Tibial nerve (tissue), 3 donors: ENCODE results near the gene H3-3A.

ENCODE experiments used
- CTCF ChIP-seq, 5 experiments: fragments of 200-600 bp in 3 of 5; fragments of 450-650 bp in 2 of 5; sonication (generic) in 3 of 5; IDR thresholded peaks; one replicate each; pipeline ENCODE4 v1.5.1; 2016 to 2019; ENCODE audit warnings: antibody characterized with exemption in 5 of 5, mild to moderate bottlenecking in 3 of 5, moderate library complexity in 2 of 5
- POLR2A ChIP-seq, 2 donors: fragments of 450-650 bp; IDR thresholded peaks; one replicate each; pipeline ENCODE4 v1.6.1; 2017; ENCODE audit warnings: antibody characterized with exemption in 2 of 2, mild to moderate bottlenecking in 2 of 2, moderate library complexity in 2 of 2

- TF ChIP-seq CTCF (IDR thresholded peaks at IDR 0.05) = no peak
- no peak for TF ChIP-seq POLR2A (IDR thresholded peaks at IDR 0.05)
Observed at GRCh38 chr1:226073184-226073950, 10.9 kb downstream of the H3-3A start.
